NOMO-1 (cell line): ENCODE measurements around the gene SLC2A5.

Experiments used
- DNase-seq, 2 experiments: peaks; one replicate each; lab custom pipeline; 2025; ENCODE audit not compliant: unreplicated experiment in 2 of 2; lab: John Stamatoyannopoulos, UW

Gene SLC2A5

GRCh38 chr1:9065213-9065751, 4.2 kb downstream of the SLC2A5 start:
- no peak for DNase-seq

GRCh38 chr1:9062846-9063245, 6.6 kb downstream of the SLC2A5 start:
- DNase-seq, result no peak

- DNase-seq, result no peak
These were observed 7.4 kb downstream of the SLC2A5 start for GRCh38 chr1:9062021-9062471.

GRCh38 chr1:9061252-9061960, 8.0 kb downstream of the SLC2A5 start:
- DNase-seq, result no peak

GRCh38 chr1:9059891-9060744, 9.3 kb downstream of the SLC2A5 start:
- DNase-seq, result no peak

GRCh38 chr1:9058465-9058864, 11.0 kb downstream of the SLC2A5 start:
- DNase-seq, result no peak

- no peak for DNase-seq
These were observed 11.6 kb downstream of the SLC2A5 start for GRCh38 chr1:9057851-9058250.

- no peak for DNase-seq
These were observed 17.0 kb downstream of the SLC2A5 start for GRCh38 chr1:9052272-9053049.

- DNase-seq, result no peak
These were observed 18.1 kb downstream of the SLC2A5 start for GRCh38 chr1:9051379-9051778.

- DNase-seq, result no peak
These were observed 18.6 kb downstream of the SLC2A5 start for GRCh38 chr1:9050803-9051202.

GRCh38 chr1:9048551-9048950, 20.9 kb downstream of the SLC2A5 start:
- DNase-seq, result no peak

- no peak for DNase-seq
These were observed 22.4 kb downstream of the SLC2A5 start for GRCh38 chr1:9047019-9047418.

GRCh38 chr1:9045861-9046510, 23.4 kb downstream of the SLC2A5 start:
- no peak for DNase-seq

- DNase-seq, result no peak
These were observed 25.2 kb downstream of the SLC2A5 start for GRCh38 chr1:9044236-9044635.

- no peak for DNase-seq
These were observed 27.2 kb downstream of the SLC2A5 start for GRCh38 chr1:9042272-9042671.

- no peak for DNase-seq
These were observed 28.2 kb downstream of the SLC2A5 start for GRCh38 chr1:9041116-9041779.

- no peak for DNase-seq
These were observed 28.8 kb downstream of the SLC2A5 start for GRCh38 chr1:9040659-9041030.

- DNase-seq, result no peak
These were observed 29.4 kb downstream of the SLC2A5 start for GRCh38 chr1:9039761-9040658.
